ENCODE results near the gene PTGES3L. TPM values are rescaled to one million over a fixed set of nuclear protein-coding genes. Genes with fewer than 3 reads are reported as not detected.

The PTGES3L gene
- polyA plus RNA-seq, 1 donor from 2014 or later: 7.8 TPM

DNA sequence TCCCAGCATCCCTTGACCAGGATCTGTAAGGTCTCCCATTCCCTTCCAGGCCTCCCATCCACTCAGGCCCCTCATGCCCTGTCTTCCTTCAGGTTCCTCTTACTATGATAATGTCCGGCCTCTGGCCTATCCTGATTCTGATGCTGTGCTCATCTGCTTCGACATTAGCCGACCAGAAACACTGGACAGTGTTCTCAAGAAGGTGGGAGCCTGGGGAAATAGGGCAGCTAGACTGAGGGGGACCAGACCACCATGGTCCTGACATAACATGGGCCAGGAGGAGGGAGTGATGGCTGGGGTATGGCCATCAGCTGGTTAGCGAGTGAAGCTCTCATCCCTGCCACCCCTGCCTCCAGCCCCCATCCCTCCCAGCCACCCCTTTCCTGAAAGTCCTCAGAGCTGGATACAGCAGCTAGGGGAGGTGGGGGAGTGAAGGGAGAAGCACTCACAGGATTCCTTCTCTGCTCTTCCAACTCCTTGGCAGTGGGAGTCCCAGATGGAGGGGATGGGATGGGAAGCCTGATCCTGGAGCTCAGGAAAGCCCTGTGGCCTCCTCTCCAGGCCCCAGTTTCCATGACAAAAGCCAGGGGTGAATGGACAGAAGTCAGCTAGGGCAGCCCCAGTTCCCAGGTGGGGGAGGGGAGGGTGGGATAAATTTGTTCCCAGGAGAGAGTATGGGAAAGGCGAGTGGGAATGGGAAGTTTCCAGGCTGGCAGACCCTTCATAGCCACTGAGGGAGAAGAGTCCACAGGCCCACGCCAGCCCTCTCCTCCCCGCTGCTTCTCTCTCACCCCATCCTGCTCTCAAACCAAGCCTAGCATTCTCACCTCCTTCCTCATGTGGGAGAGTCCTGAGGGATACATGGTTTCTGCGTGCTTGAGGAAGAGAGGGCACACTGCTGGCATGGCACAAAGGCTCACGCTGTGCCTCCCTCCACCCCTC is 47.5 kb upstream of the PTGES3L start:
- H3F3A ChIP-seq (ENCODE audit: insufficient read depth, low read length, poor library complexity, severe bottlenecking): no peaks in the 10 kb centered on the region
- no peaks in the 10 kb centered on the region for H3K27me3 ChIP-seq (ENCODE audit: insufficient read depth, low read depth, low read length)
- H3K9me3 ChIP-seq (ENCODE audit: low read length): no peaks in the 10 kb centered on the region
- H3K4me3 ChIP-seq (ENCODE audit: low read length): no peak overlapping the region
- no peak overlapping the region for H3K27ac ChIP-seq (ENCODE audit: low read length)
- TF ChIP-seq SMC3 (conservative IDR thresholded peaks at IDR 0.05; ENCODE audit: poor library complexity) (no peak), EZH2 (IDR thresholded peaks at IDR 0.05; ENCODE audit: borderline replicate concordance, insufficient read depth, low read length, poor library complexity, severe bottlenecking) (no peak), TAF1 (IDR thresholded peaks at IDR 0.05; ENCODE audit: low read depth) (no peak), EP300 (conservative IDR thresholded peaks at IDR 0.05; ENCODE audit: poor library complexity, severe bottlenecking) (no peak), RAD21 (conservative IDR thresholded peaks at IDR 0.05) (no peak), POLR2AphosphoS5 (IDR thresholded peaks at IDR 0.05) (no peak), MXI1 (conservative IDR thresholded peaks at IDR 0.05; ENCODE audit: poor library complexity, severe bottlenecking) (no peak)
- TF ChIP-seq, protein P1, sequence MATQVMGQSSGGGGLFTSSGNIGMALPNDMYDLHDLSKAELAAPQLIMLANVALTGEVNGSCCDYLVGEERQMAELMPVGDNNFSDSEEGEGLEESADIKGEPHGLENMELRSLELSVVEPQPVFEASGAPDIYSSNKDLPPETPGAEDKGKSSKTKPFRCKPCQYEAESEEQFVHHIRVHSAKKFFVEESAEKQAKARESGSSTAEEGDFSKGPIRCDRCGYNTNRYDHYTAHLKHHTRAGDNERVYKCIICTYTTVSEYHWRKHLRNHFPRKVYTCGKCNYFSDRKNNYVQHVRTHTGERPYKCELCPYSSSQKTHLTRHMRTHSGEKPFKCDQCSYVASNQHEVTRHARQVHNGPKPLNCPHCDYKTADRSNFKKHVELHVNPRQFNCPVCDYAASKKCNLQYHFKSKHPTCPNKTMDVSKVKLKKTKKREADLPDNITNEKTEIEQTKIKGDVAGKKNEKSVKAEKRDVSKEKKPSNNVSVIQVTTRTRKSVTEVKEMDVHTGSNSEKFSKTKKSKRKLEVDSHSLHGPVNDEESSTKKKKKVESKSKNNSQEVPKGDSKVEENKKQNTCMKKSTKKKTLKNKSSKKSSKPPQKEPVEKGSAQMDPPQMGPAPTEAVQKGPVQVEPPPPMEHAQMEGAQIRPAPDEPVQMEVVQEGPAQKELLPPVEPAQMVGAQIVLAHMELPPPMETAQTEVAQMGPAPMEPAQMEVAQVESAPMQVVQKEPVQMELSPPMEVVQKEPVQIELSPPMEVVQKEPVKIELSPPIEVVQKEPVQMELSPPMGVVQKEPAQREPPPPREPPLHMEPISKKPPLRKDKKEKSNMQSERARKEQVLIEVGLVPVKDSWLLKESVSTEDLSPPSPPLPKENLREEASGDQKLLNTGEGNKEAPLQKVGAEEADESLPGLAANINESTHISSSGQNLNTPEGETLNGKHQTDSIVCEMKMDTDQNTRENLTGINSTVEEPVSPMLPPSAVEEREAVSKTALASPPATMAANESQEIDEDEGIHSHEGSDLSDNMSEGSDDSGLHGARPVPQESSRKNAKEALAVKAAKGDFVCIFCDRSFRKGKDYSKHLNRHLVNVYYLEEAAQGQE (IDR thresholded peaks at IDR 0.05; ENCODE audit: borderline replicate concordance): no peak
- TF ChIP-seq, protein P2, sequence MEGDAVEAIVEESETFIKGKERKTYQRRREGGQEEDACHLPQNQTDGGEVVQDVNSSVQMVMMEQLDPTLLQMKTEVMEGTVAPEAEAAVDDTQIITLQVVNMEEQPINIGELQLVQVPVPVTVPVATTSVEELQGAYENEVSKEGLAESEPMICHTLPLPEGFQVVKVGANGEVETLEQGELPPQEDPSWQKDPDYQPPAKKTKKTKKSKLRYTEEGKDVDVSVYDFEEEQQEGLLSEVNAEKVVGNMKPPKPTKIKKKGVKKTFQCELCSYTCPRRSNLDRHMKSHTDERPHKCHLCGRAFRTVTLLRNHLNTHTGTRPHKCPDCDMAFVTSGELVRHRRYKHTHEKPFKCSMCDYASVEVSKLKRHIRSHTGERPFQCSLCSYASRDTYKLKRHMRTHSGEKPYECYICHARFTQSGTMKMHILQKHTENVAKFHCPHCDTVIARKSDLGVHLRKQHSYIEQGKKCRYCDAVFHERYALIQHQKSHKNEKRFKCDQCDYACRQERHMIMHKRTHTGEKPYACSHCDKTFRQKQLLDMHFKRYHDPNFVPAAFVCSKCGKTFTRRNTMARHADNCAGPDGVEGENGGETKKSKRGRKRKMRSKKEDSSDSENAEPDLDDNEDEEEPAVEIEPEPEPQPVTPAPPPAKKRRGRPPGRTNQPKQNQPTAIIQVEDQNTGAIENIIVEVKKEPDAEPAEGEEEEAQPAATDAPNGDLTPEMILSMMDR (IDR thresholded peaks at IDR 0.05; ENCODE audit: poor library complexity, severe bottlenecking): no peak
- no peak overlapping the region for H2AFZ ChIP-seq (ENCODE audit: low read depth, low read length)
- no peaks in the 10 kb centered on the region for H3K36me3 ChIP-seq (ENCODE audit: insufficient read depth, low read length)
- H3K9ac ChIP-seq (ENCODE audit: low read length): no peak overlapping the region
- peaks cover 12% of the 10 kb centered on the region for H3K79me2 ChIP-seq (replicated peaks; ENCODE audit: insufficient read depth, low read length)
- no peak overlapping the region for H3K4me2 ChIP-seq (ENCODE audit: low read length)
- no peaks in the 10 kb centered on the region for H4K20me1 ChIP-seq (ENCODE audit: insufficient read depth)
- H3K9me2 ChIP-seq (ENCODE audit: insufficient read depth, low read length): no peaks in the 10 kb centered on the region

DNA sequence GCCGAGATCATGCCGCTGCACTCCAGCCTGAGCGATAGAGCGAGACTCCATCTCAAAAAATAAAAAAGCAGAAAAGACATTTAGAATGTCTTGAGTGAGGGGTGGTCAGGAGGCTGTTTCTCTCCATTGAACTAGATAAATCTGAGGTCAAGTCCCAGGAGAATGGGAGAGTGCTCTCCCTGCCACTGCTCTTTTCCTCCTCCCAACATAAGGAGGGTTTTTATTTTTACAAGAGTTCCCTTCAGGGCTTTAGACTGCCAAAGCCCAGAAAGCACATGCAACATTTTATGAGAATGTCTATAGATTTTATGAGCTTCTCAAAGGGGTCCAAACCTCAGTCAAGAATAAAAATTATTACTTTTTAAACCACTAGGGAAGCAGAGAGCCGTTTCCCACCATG is 46.7 kb upstream of the PTGES3L start:
- Histone ChIP-seq H3K9ac (ENCODE audit: low read length) (no peak overlapping the region), H3K36me3 (ENCODE audit: insufficient read depth, low read length) (no peaks in the 10 kb centered on the region), H3F3A (ENCODE audit: insufficient read depth, low read length, poor library complexity, severe bottlenecking) (no peaks in the 10 kb centered on the region), H3K9me2 (ENCODE audit: insufficient read depth, low read length) (no peaks in the 10 kb centered on the region), H3K79me2 (replicated peaks; ENCODE audit: insufficient read depth, low read length) (peaks cover 19% of the 10 kb centered on the region), H3K27ac (ENCODE audit: low read length) (no peak overlapping the region), H3K27me3 (ENCODE audit: insufficient read depth, low read depth, low read length) (no peaks in the 10 kb centered on the region), H2AFZ (ENCODE audit: low read depth, low read length) (no peak overlapping the region), H3K4me2 (ENCODE audit: low read length) (no peak overlapping the region), H4K20me1 (ENCODE audit: insufficient read depth) (no peaks in the 10 kb centered on the region), H3K9me3 (ENCODE audit: low read length) (no peaks in the 10 kb centered on the region), H3K4me3 (ENCODE audit: low read length) (peak overlapping the region; percentile 83)
- no peak for TF ChIP-seq POLR2AphosphoS5 (IDR thresholded peaks at IDR 0.05)
- no peak for TF ChIP-seq SMC3 (conservative IDR thresholded peaks at IDR 0.05; ENCODE audit: poor library complexity)
- TF ChIP-seq, protein P1 (IDR thresholded peaks at IDR 0.05; ENCODE audit: borderline replicate concordance): no peak
- TF ChIP-seq EZH2 (IDR thresholded peaks at IDR 0.05; ENCODE audit: borderline replicate concordance, insufficient read depth, low read length, poor library complexity, severe bottlenecking): no peak
- TF ChIP-seq EP300 (conservative IDR thresholded peaks at IDR 0.05; ENCODE audit: poor library complexity, severe bottlenecking): no peak
- TF ChIP-seq, protein P2 (IDR thresholded peaks at IDR 0.05; ENCODE audit: poor library complexity, severe bottlenecking): no peak
- TF ChIP-seq RAD21 (conservative IDR thresholded peaks at IDR 0.05): no peak
- TF ChIP-seq MXI1 (conservative IDR thresholded peaks at IDR 0.05; ENCODE audit: poor library complexity, severe bottlenecking): no peak
- TF ChIP-seq TAF1 (IDR thresholded peaks at IDR 0.05; ENCODE audit: low read depth): no peak

All from neural cell (in vitro differentiated cells).